Heart left ventricle (tissue), 16 donors: ENCODE measurements around the gene MRPL40. TPM values are rescaled to one million over a fixed set of nuclear protein-coding genes. Genes with fewer than 3 reads are reported as not detected.

Experiments used
- ATAC-seq, 4 donors: fragments of 200-7000 bp; cut with Tn5 transposase; one replicate each; pipeline ENCODE4 v1.9.1; 2020 to 2022; ENCODE audit warnings: moderate library complexity in 4 of 4, mild to moderate bottlenecking in 3 of 4, moderate number of reproducible peaks in 1 of 4
- DNase-seq, 5 donors: peaks; one replicate each; pipeline ENCODE4 v3.0.0-alpha.2; 2020
- H3K27ac ChIP-seq, 12 donors: fragments of 200-600 bp; sonication (generic) in 4 of 12; one replicate each; pipeline versions ENCODE4 v1.5.0 to v1.8.0; 2016 to 2022; ENCODE audit warnings: mild to moderate bottlenecking in 2 of 12
- H3K27me3 ChIP-seq, 9 donors: fragments of 200-600 bp; sonication (generic) in 2 of 9; one replicate each; pipeline versions ENCODE4 v1.5.1 to v1.8.0; 2016 to 2022; ENCODE audit warnings: mild to moderate bottlenecking in 3 of 9
- H3K36me3 ChIP-seq, 9 donors: fragments of 200-600 bp; sonication (generic) in 2 of 9; one replicate each; pipeline versions ENCODE4 v1.5.0 to v1.8.0; 2018 to 2022; ENCODE audit warnings: mild to moderate bottlenecking in 2 of 9
- H3K4me1 ChIP-seq, 12 donors: fragments of 200-600 bp; sonication (generic) in 4 of 12; one replicate each; pipeline versions ENCODE4 v1.5.0 to v1.8.0; 2016 to 2022; ENCODE audit warnings: mild to moderate bottlenecking in 3 of 12
- H3K4me3 ChIP-seq, 12 donors: fragments of 200-600 bp; sonication (generic) in 4 of 12; one replicate each; pipeline versions ENCODE4 v1.5.0 to v1.8.0; 2017 to 2022; ENCODE audit warnings: mild to moderate bottlenecking in 9 of 12, moderate library complexity in 4 of 12
- H3K9me3 ChIP-seq, 12 donors: fragments of 200-600 bp; sonication (generic) in 4 of 12; one replicate each; pipeline versions ENCODE4 v1.5.0 to v1.8.0; 2016 to 2022; ENCODE audit warnings: mild to moderate bottlenecking in 1 of 12
- CTCF ChIP-seq, 12 donors: fragments of 200-600 bp; sonication (generic) in 4 of 12; IDR thresholded peaks; one replicate each; pipeline versions ENCODE4 v1.5.0 to v1.8.0; 2018 to 2022; ENCODE audit warnings: antibody characterized with exemption in 12 of 12, mild to moderate bottlenecking in 5 of 12
- POLR2A ChIP-seq, 2 donors: fragments of 450-650 bp; IDR thresholded peaks; one replicate each; pipeline ENCODE4 v1.6.1; 2017; ENCODE audit warnings: antibody characterized with exemption in 2 of 2, mild to moderate bottlenecking in 2 of 2, moderate library complexity in 2 of 2
- WGBS, 4 donors: extraction: QIAGEN DNeasy Blood & Tissue Kit in 2 of 4; methylation state at CpG; one replicate each; pipeline versions ENCODE4 v1.1.5 to v1.1.7; 2013 to 2018; 5-methylcytosine and 5-hydroxymethylcytosine counted together
- intact Hi-C, 10 donors: fragments of 100-400 bp; cut with DNase I; formaldehyde crosslinking; loops; one replicate each; pipeline versions ENCODE4 v1.11.1 to v1.14.2; 2022
- polyA plus RNA-seq, 2 donors: library from polyadenylated mRNA; stranded (reverse); fragments of 200-250 nt; gene quantifications; one replicate each; pipeline ENCODE4 v1.2.3, GENCODE V29; 2013
- total RNA-seq, 9 donors: library from RNA; depleted of rRNA in 2 of 9; stranded (reverse); fragments of >200 nt in 2 of 9; fragmentation: NEBNext Ultra II Directional in 3 of 9; extraction: Animal tissue kit (Norgen Biotek cat#: 25700) in 3 of 9; gene quantifications; one replicate each; pipeline versions ENCODE4 v1.1.0 to v1.2.4, GENCODE V29; 2016 to 2023
- donor health status: ischemic (EF 13 %, LVEDD 7.1; RV severe dilation, severe dysfunction).
- donor health status: healthy with polysubstance abuse.
- donor health status: DM: no; HTN: yes; CAD: no.
- donor health status: DM: no; HTN: no; CAD: no.
- donor health status: ischemic (EF 25% LVEDD 6.9; RV normal size, moderate dysfunction).
- donor health status: ischemic (EF 25% LVEDD 5.7; RV mildly dilated, moderate dysfunction).
- donor health status: healthy.
- donor health status: DM: yes; HTN: yes; CAD: no.
- donor health status: ischemic (EF 35%, LVEDD 5.7; RV mildly dilated, moderate dysfunction).
- donor health status: nonischemic (EF 11% LVEDD 7.7; RV severe dilation, severe dysfunction).
- donor health status: DM: yes; HTN: yes; CAD: no.
- donor health status: PGD.
- donor health status: ischemic (EF 29% LVEDD 5.4; RV normal size, mild dysfunction).
- donor health status: nonischemic (EF 23%, LVEDD 6.1; RV moderate dilation, normal function).

Gene MRPL40
- total and polyA plus RNA-seq, 11 donors, result 39.9 to 119 (median 54.2) TPM

- H3K4me3 ChIP-seq, result no peak overlapping the region
- intact Hi-C loops, result loop anchor here in 8 of 10 donors (2.0 to 10.0 kb wide), 9 partner anchors 27 to 521 kb away; partner anchors contain the start of genes CLTCL1 (in 5 of the 8), HIRA (in 3 of the 8), MRPL40 (in 3 of the 8) and ESS2 (in 2 of the 8)
- no peak for DNase-seq
- peaks cover 6 to 30% (median 22%) of the 10 kb centered on the region in 12 donors for H3K4me1 ChIP-seq
- TF ChIP-seq POLR2A (IDR thresholded peaks at IDR 0.05) (no peak), CTCF (IDR thresholded peaks at IDR 0.05) (no peak)
- 58 to 73% (median 69%) methylated on average over 3 of the region's 3 CpGs for WGBS, 4 donors
- no peak overlapping the region for H3K27ac ChIP-seq
- ATAC-seq, result no peak
- peaks cover 0 to 53% (median 45%) of the 10 kb centered on the region in 9 donors for H3K36me3 ChIP-seq
- H3K27me3 ChIP-seq, result no peaks in the 10 kb centered on the region
- no peaks in the 10 kb centered on the region for H3K9me3 ChIP-seq
These were observed 43.7 kb downstream of the MRPL40 start for GRCh38 chr22:19476023-19476422.

- Histone ChIP-seq H3K36me3 (peaks cover 0 to 39% (median 30%) of the 10 kb centered on the region in 9 donors), H3K4me3 (peak overlapping the region in 11 of 12 donors; percentile 74 to 96 (median 85)), H3K9me3 (no peaks in the 10 kb centered on the region), H3K27ac (peak overlapping the region in 7 of 12 donors; percentile 1 to 99 (median 98)), H3K27me3 (no peaks in the 10 kb centered on the region), H3K4me1 (peaks cover 6 to 30% (median 22%) of the 10 kb centered on the region in 12 donors)
- WGBS, 4 donors, result 22 to 28% (median 26%) methylated on average over 5 of the region's 5 CpGs
- ATAC-seq (no peak), DNase-seq (no peak)
- intact Hi-C loops, result loop anchor here in 9 of 10 donors (2.0 to 10.0 kb wide), 11 partner anchors 29 to 523 kb away; partner anchors contain the start of genes CLTCL1 (in 5 of the 9), MRPL40 (in 5 of the 9), HIRA (in 3 of the 9) and ESS2 (in 2 of the 9)
- peak in 7 of 12 donors; percentile 13 to 41 (median 19) for TF ChIP-seq CTCF (IDR thresholded peaks at IDR 0.05)
- TF ChIP-seq POLR2A (IDR thresholded peaks at IDR 0.05), result no peak
These were observed 45.1 kb downstream of the MRPL40 start for GRCh38 chr22:19477321-19478044.

- DNase-seq, result no peak
These were observed 45.9 kb downstream of the MRPL40 start for GRCh38 chr22:19478045-19478900.

More at GRCh38 chr22:19478045-19478900, 45.9 kb downstream of the MRPL40 start:
- no peak for ATAC-seq
- Histone ChIP-seq H3K4me3 (peak overlapping the region; percentile 74 to 96 (median 86)), H3K9me3 (no peaks in the 10 kb centered on the region), H3K4me1 (peaks cover 6 to 30% (median 22%) of the 10 kb centered on the region in 12 donors), H3K27me3 (no peaks in the 10 kb centered on the region), H3K36me3 (peaks cover 0 to 31% (median 22%) of the 10 kb centered on the region in 9 donors), H3K27ac (peak overlapping the region; percentile 94 to 99 (median 98))
- no peak for TF ChIP-seq POLR2A (IDR thresholded peaks at IDR 0.05)
- TF ChIP-seq CTCF (IDR thresholded peaks at IDR 0.05), result no peak
- 1 to 2% (median 1%) methylated on average over 18 to 31 of the region's 31 CpGs for WGBS, 4 donors
- intact Hi-C loops, result loop anchor here in 8 of 10 donors (2.0 to 10.0 kb wide), 10 partner anchors 33 to 523 kb away; partner anchors contain the start of genes CLTCL1 (in 5 of the 8), MRPL40 (in 5 of the 8), HIRA (in 3 of the 8) and ESS2 (in 2 of the 8)
